GM21423 (cell line): Measurements from ENCODE around the gene MAPK12.
"Not testable (repeated sequence)": the region's sequence is repeated elsewhere in the genome, so short reads cannot be mapped to it uniquely, and the experiment has no call there.

ENCODE experiments used
- ATAC-seq: cut with Tn5 transposase; IDR thresholded peaks from one replicate; pipeline ENCODE4 v1.9.1; 2021; ENCODE audit warnings: mild to moderate bottlenecking, moderate library complexity; ENCODE audit not compliant: unreplicated experiment

Gene MAPK12

GRCh38 chr22:50217543-50218152, 43.8 kb downstream of the MAPK12 start:
- ATAC-seq: no peak

GRCh38 chr22:50216684-50217520, 44.6 kb downstream of the MAPK12 start:
- no peak for ATAC-seq

GRCh38 chr22:50216055-50216683, 45.3 kb downstream of the MAPK12 start:
- no peak for ATAC-seq

- ATAC-seq: no peak
Observed at GRCh38 chr22:50215297-50216054, 46.0 kb downstream of the MAPK12 start.

GRCh38 chr22:50213263-50213662, 48.2 kb downstream of the MAPK12 start:
- ATAC-seq: no peak

- ATAC-seq: no peak
Observed at GRCh38 chr22:50211147-50211546, 50.3 kb downstream of the MAPK12 start.

GRCh38 chr22:50210378-50211139, 50.9 kb downstream of the MAPK12 start:
- no peak for ATAC-seq

GRCh38 chr22:50209893-50210292, 51.6 kb downstream of the MAPK12 start:
- ATAC-seq: no peak

- no peak for ATAC-seq
Observed at GRCh38 chr22:50208939-50209892, 52.3 kb downstream of the MAPK12 start.

GRCh38 chr22:50208430-50208938, 53.0 kb downstream of the MAPK12 start:
- no peak for ATAC-seq

- no peak for ATAC-seq
Observed at GRCh38 chr22:50207383-50208140, 53.9 kb downstream of the MAPK12 start.

- no peak for ATAC-seq
Observed at GRCh38 chr22:50206599-50206998, 54.9 kb downstream of the MAPK12 start.

GRCh38 chr22:50205781-50206569, 55.5 kb downstream of the MAPK12 start:
- ATAC-seq: no peak

GRCh38 chr22:50204998-50205397, 56.5 kb downstream of the MAPK12 start:
- not testable (repeated sequence) for ATAC-seq

GRCh38 chr22:50204571-50204970, 56.9 kb downstream of the MAPK12 start:
- ATAC-seq: no peak

- no peak for ATAC-seq
Observed at GRCh38 chr22:50203288-50203687, 58.2 kb downstream of the MAPK12 start.
